RWPE1 (cell line): ENCODE measurements around the gene GALNT18.

Experiments used
- CTCF ChIA-PET: fragments of 350-600 bp; sonication (Branson Sonifier 250); formaldehyde crosslinking; extraction: SDS; loops from one replicate; lab custom pipeline; 2021; lab: Yijun Ruan, JAX
- POLR2A ChIA-PET: fragments of 400-600 bp; formaldehyde crosslinking; extraction: SDS; loops from one replicate; lab custom pipeline; 2020; ENCODE audit warnings: antibody characterized with exemption; ENCODE audit not compliant: low non-redundant PET; lab: Yijun Ruan, JAX
- DNase-seq: peaks from one replicate; pipeline ENCODE4 v3.0.0; 2012; ENCODE audit warnings: low spot score
- H3K27ac ChIP-seq: fragments of 450-650 bp; 2 replicates; pipeline ENCODE4 v1.5.1; 2017
- TF ChIP-seq, protein P1 (sequence below): fragments of 450-650 bp; conservative IDR thresholded peaks from 2 replicates; pipeline ENCODE4 v1.5.1; 2017; ENCODE audit warnings: low read depth, mild to moderate bottlenecking

Gene GALNT18

DNA sequence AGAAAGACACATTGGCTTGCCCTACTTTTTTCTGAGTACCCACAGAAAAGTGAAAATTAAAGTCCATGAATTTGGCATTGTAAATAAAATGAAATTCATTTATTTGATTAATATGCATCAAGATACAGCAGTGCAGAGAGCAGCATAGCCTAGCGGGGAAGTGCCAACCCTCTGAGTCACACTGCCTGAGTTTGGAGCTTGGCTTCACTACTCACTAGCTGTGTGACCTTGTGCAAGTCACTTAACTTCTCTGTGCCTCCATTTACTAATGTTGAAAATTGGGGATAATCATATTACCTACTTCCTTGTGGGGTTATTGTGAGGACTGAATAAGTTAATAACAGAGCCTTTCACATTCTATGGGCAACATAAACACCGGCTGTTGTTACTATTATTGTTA is 157.2 kb downstream of the GALNT18 start:
- ChIA-PET CTCF (no interaction called here), POLR2A (no interaction called here)
- TF ChIP-seq, protein P1, sequence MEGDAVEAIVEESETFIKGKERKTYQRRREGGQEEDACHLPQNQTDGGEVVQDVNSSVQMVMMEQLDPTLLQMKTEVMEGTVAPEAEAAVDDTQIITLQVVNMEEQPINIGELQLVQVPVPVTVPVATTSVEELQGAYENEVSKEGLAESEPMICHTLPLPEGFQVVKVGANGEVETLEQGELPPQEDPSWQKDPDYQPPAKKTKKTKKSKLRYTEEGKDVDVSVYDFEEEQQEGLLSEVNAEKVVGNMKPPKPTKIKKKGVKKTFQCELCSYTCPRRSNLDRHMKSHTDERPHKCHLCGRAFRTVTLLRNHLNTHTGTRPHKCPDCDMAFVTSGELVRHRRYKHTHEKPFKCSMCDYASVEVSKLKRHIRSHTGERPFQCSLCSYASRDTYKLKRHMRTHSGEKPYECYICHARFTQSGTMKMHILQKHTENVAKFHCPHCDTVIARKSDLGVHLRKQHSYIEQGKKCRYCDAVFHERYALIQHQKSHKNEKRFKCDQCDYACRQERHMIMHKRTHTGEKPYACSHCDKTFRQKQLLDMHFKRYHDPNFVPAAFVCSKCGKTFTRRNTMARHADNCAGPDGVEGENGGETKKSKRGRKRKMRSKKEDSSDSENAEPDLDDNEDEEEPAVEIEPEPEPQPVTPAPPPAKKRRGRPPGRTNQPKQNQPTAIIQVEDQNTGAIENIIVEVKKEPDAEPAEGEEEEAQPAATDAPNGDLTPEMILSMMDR, result no peak
- H3K27ac ChIP-seq, result no peak overlapping the region
- DNase-seq, result no peak

DNA sequence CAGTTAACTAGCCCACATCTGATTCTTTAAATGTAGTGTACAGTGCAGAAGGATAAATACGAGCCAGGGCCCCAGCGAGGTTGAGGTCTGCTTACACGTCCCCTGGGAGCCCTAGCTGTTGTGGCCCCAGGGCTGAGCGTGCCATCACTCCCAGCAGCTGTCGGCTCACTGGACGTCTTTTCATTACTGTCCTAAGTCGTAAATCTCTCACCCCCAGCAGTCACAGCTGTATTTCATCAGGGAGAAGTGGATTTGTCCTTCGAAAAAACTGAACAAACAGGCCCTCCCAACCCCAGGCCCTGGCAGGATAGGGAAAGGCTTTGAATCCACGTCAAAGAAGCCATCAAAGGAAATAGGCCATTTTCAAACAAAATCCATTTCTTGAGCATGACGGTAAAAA is 158.4 kb downstream of the GALNT18 start:
- DNase-seq, result no peak
- CTCF ChIA-PET, result no interaction called here
- TF ChIP-seq, protein P1, result no peak
- POLR2A ChIA-PET, result no interaction called here
- no peak overlapping the region for H3K27ac ChIP-seq

DNA sequence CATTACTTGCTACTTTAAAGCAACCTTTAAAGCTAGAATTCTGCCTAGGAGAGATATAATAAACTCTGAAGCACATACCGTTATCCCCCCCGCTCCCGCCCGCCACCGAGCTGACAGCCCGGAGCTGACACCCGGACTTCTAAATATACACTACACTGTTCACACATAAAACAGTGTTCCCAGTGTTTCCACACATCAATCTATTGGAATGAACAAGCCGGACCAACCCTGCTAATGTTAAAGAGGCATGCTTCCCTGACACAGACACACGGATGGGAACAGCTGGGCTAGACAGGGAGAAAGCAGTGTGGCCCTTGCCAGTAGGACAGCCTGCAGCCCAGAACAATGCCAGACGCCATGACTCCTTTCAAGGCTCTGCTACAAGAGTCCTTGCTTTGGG is 160.3 kb downstream of the GALNT18 start:
- TF ChIP-seq, protein P1, result no peak
- ChIA-PET POLR2A (no interaction called here), CTCF (no interaction called here)
- H3K27ac ChIP-seq, result no peak overlapping the region
- DNase-seq, result no peak

DNA sequence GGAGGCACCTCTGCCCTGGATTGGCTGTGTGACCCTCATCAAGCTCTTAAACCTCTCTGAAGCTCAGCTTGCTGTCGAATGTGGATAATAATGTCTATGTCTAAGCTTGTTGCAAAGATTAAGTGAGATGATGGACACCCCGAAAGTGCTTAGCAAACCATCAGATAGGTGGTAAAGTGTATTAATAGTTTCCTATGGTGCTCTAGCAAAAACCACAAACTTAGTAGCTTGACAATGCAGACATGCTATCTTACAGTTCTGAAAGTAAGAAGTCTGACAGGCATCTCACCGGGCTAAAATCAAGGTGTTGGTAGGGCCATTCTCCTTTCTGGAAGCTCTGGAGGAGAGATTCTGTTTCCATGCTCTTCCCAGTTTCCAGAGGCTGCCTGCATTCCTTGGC is 162.2 kb downstream of the GALNT18 start:
- CTCF ChIA-PET, result no interaction called here
- no peak overlapping the region for H3K27ac ChIP-seq
- TF ChIP-seq, protein P1, result no peak
- no peak for DNase-seq
- POLR2A ChIA-PET, result no interaction called here

DNA sequence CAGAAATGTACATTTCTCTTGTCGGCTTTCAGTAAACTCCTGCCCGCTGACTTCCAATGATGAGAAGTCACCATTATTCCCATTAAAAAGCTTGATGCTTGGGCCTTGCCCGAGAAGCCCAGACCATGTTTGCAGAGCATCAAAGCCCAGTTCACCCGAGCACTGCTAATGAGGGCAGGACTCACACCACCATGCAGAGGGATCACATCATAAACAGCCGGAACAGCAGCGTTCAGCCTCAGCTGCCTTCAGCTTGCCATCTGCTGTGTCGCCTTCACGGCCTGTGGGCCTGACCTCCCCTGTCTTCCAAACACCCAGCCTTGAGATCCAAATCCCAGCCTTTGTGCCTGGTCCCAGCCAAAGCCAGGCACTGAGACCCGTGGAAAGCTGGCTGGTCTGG is 163.3 kb downstream of the GALNT18 start:
- CTCF ChIA-PET, result no interaction called here
- TF ChIP-seq, protein P1, result no peak
- no peak overlapping the region for H3K27ac ChIP-seq
- POLR2A ChIA-PET, result no interaction called here
- DNase-seq, result no peak

DNA sequence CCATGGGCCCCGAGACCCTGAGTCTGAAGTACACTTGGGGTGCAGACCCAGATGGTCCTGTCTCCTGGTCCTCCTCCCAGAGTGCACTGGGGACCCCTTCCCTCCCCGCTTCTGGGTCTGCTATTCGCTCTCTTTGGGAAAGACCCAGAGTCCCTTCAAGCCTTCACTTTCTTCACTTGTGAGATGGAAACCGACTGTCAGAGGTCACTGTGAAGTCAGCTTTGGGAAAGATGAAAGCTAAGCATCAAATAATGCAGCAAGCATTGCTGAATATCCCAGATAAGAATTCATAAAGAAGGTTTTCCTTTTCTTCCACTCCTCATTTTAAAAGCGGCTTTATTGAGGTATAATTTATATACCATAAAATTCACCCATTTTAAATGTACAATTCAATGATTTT is 163.8 kb downstream of the GALNT18 start:
- no peak for DNase-seq
- TF ChIP-seq, protein P1, result no peak
- CTCF ChIA-PET, result no interaction called here
- no peak overlapping the region for H3K27ac ChIP-seq
- POLR2A ChIA-PET, result no interaction called here

DNA sequence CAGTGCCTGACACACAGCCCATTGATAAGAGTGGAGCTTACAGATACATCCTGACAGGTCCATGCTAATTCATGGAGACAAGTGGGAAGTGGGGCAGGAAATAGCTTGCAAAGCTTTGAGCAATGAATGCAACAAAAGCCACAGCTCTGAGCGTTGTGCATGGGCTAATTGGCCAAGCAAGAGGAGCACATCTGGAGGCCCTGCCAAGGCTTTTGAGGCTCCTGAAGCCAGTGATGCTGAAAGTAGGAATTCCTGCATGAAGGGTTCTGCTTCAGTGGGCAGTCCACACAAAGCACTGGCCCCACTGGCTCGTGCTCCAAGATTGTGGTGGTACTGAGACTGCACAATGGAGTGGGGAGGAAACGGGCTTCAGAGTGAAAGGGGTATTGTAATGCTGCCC is 164.9 kb downstream of the GALNT18 start:
- ChIA-PET CTCF (interaction anchor here (1.7 kb wide), 1 partner anchor 331 kb away, joined by 6 read pairs; no protein-coding TSS in a partner anchor), POLR2A (no interaction called here)
- TF ChIP-seq, protein P1, result no peak
- H3K27ac ChIP-seq, result no peak overlapping the region
- no peak for DNase-seq
